SK-N-SH (cell line): ENCODE results near the gene KLC4. TPM values are rescaled to one million over a fixed set of nuclear protein-coding genes. Genes with fewer than 3 reads are reported as not detected.

Experiments
- CTCF ChIA-PET: fragments of 300-600, 350-600 bp; formaldehyde crosslinking; extraction: SDS; loops from one replicate; lab custom pipeline; 2021; lab: Yijun Ruan, JAX
- POLR2A ChIA-PET: fragments of 350-600 bp; sonication (Branson Sonifier 250); formaldehyde crosslinking; extraction: SDS; loops from one replicate; lab custom pipeline; 2020; ENCODE audit warnings: antibody characterized with exemption, inconsistent platforms; lab: Yijun Ruan, JAX
- DNase-seq: peaks from one replicate; pipeline ENCODE4 v3.0.0; 2012
- H2AFZ ChIP-seq: fragments of 200-600 bp; sonication (generic); 2 replicates; pipeline ENCODE4 v1.8.1; 2016; ENCODE audit warnings: antibody characterized with exemption, mild to moderate bottlenecking, low read depth
- H3F3A ChIP-seq: fragments of 200-600 bp; sonication (generic); replicated peaks from 2 replicates; pipeline ENCODE3; 2016; ENCODE audit warnings: antibody characterized with exemption, mild to moderate bottlenecking; ENCODE audit not compliant: insufficient read depth
- H3K27ac ChIP-seq, 2 experiments: fragments of 200-500 bp in 1 of 2; fragments of 200-600 bp in 1 of 2; sonication (Bioruptor generic) in 1 of 2; sonication (generic), shearing (Covaris generic) in 1 of 2; 2 replicates each; pipeline versions ENCODE4 v1.5.1 to v1.6.1; 2014 to 2016; ENCODE audit warnings: low read depth in 2 of 2, inconsistent platforms in 1 of 2, low read length in 1 of 2, mild to moderate bottlenecking in 1 of 2, mixed read lengths in 1 of 2
- H3K27me3 ChIP-seq: fragments of 200-600 bp; sonication (generic), shearing (Covaris generic); 2 replicates; pipeline ENCODE4 v1.6.1; 2016; ENCODE audit warnings: mixed run types; ENCODE audit not compliant: insufficient read depth
- H3K36me3 ChIP-seq, 2 experiments: fragments of 200-500 bp in 1 of 2; fragments of 200-600 bp in 1 of 2; sonication (Bioruptor generic) in 1 of 2; sonication (generic) in 1 of 2; replicated peaks in 1 of 2; 2 replicates each; pipeline versions ENCODE3 to v1.5.1; 2014 to 2016; ENCODE audit warnings: low read length in 1 of 2, mild to moderate bottlenecking in 1 of 2; ENCODE audit not compliant: insufficient read depth in 2 of 2, control insufficient read depth in 1 of 2
- H3K4me1 ChIP-seq, 2 experiments: fragments of 200-500 bp in 1 of 2; fragments of 200-600 bp in 1 of 2; sonication (Bioruptor generic) in 1 of 2; sonication (generic), shearing (Covaris generic) in 1 of 2; 2 replicates each; pipeline versions ENCODE4 v1.5.1 to v1.6.1; 2014 to 2016; ENCODE audit warnings: low read depth in 1 of 2, low read length in 1 of 2, mixed run types in 1 of 2; ENCODE audit not compliant: insufficient read depth in 2 of 2, control insufficient read depth in 1 of 2
- H3K4me2 ChIP-seq: fragments of 200-600 bp; sonication (generic), shearing (Covaris generic); 2 replicates; pipeline ENCODE4 v1.6.1; 2017; ENCODE audit warnings: mixed run types
- H3K4me3 ChIP-seq, 2 experiments: fragments of 200-500 bp in 1 of 2; fragments of 200-600 bp in 1 of 2; sonication (Bioruptor generic) in 1 of 2; sonication (generic), shearing (Covaris generic) in 1 of 2; 2 replicates each; pipeline versions ENCODE4 v1.5.1 to v1.8.1; 2014 to 2016; ENCODE audit warnings: low read depth in 2 of 2, inconsistent platforms in 1 of 2, low read length in 1 of 2, mild to moderate bottlenecking in 1 of 2, mixed read lengths in 1 of 2, moderate library complexity in 1 of 2
- H3K79me2 ChIP-seq: fragments of 200-600 bp; sonication (generic); 2 replicates; pipeline ENCODE4 v1.8.1; 2017; ENCODE audit warnings: mild to moderate bottlenecking; ENCODE audit not compliant: insufficient read depth
- H3K9ac ChIP-seq: fragments of 200-600 bp; sonication (generic); 2 replicates; pipeline ENCODE4 v1.6.1; 2017; ENCODE audit warnings: mixed run types
- H3K9me2 ChIP-seq: fragments of 200-600 bp; sonication (generic); 2 replicates; pipeline ENCODE4 v1.6.1; 2017; ENCODE audit warnings: mixed run types
- H3K9me3 ChIP-seq: fragments of 200-600 bp; sonication (generic); 2 replicates; pipeline ENCODE4 v1.6.1; 2017; ENCODE audit warnings: mixed run types, mild to moderate bottlenecking, moderate library complexity
- H4K20me1 ChIP-seq: fragments of 200-600 bp; sonication (generic); 2 replicates; pipeline ENCODE4 v1.6.1; 2017; ENCODE audit warnings: mild to moderate bottlenecking, mixed run types; ENCODE audit not compliant: insufficient read depth
- CHD2 ChIP-seq: fragments of 150-350 bp; IDR thresholded peaks from 2 replicates; pipeline ENCODE4 v1.6.1; 2018; ENCODE audit warnings: low read length; ENCODE audit not compliant: partially characterized antibody
- ELF1 ChIP-seq: IDR thresholded peaks from 2 replicates; pipeline ENCODE4 v1.4.0; 2012
- EZH2phosphoT487 ChIP-seq: fragments of 200-600 bp; sonication (generic); IDR thresholded peaks from 2 replicates; pipeline ENCODE4 v1.6.1; 2017; ENCODE audit warnings: low read depth, mixed run types, mild to moderate bottlenecking, antibody characterized with exemption, moderate library complexity, borderline replicate concordance
- FOSL2 ChIP-seq: IDR thresholded peaks from 2 replicates; pipeline ENCODE4 v1.4.0; 2012; ENCODE audit warnings: low read depth, mild to moderate bottlenecking, moderate library complexity, borderline replicate concordance
- FOXJ3 ChIP-seq: sonication (generic); formaldehyde crosslinking; IDR thresholded peaks from 2 replicates; pipeline ENCODE4 v1.5.1; 2020; ENCODE audit warnings: mild to moderate bottlenecking, missing genetic modification reagents
- GABPA ChIP-seq: IDR thresholded peaks from 2 replicates; pipeline ENCODE4 v1.4.0; 2012; ENCODE audit warnings: low read depth, mild to moderate bottlenecking
- IRF3 ChIP-seq: fragments of 150-350 bp; IDR thresholded peaks from 2 replicates; pipeline ENCODE4 v1.6.1; 2016; ENCODE audit warnings: mild to moderate bottlenecking, low read depth, low read length
- JUND ChIP-seq: IDR thresholded peaks from 2 replicates; pipeline ENCODE4 v1.4.0; 2012
- MEF2A ChIP-seq: IDR thresholded peaks from 2 replicates; pipeline ENCODE4 v1.4.0; 2012; ENCODE audit warnings: low read depth, borderline replicate concordance
- MXI1 ChIP-seq: IDR thresholded peaks from 2 replicates; pipeline ENCODE4 v1.6.1; 2012; ENCODE audit warnings: mild to moderate bottlenecking, low read depth, low read length, improper control_type of control experiment
- NFIC ChIP-seq: IDR thresholded peaks from 2 replicates; pipeline ENCODE4 v1.4.0; 2012; ENCODE audit warnings: borderline replicate concordance
- RCOR1 ChIP-seq: fragments of 150-350 bp; IDR thresholded peaks from 2 replicates; pipeline ENCODE4 v1.6.1; 2017; ENCODE audit warnings: antibody characterized with exemption, low read length
- RFX5 ChIP-seq: IDR thresholded peaks from 2 replicates; pipeline ENCODE4 v1.6.1; 2012; ENCODE audit warnings: mild to moderate bottlenecking, improper control_type of control experiment, low read length
- SIN3A ChIP-seq: IDR thresholded peaks from 2 replicates; pipeline ENCODE4 v1.6.1; 2012; ENCODE audit warnings: low read depth, mild to moderate bottlenecking, low read length, moderate library complexity, borderline replicate concordance
- TAF1 ChIP-seq: IDR thresholded peaks from 2 replicates; pipeline ENCODE4 v1.6.1; 2012; ENCODE audit warnings: low read depth, mild to moderate bottlenecking, low read length, moderate library complexity, borderline replicate concordance
- YY1 ChIP-seq: IDR thresholded peaks from 2 replicates; pipeline ENCODE4 v1.4.0; 2012; ENCODE audit warnings: low read depth, mild to moderate bottlenecking
- WGBS: methylation state at CpG from one replicate; pipeline ENCODE4 v1.1.6; 2017; ENCODE audit warnings: low lambda C conversion rate; 5-methylcytosine and 5-hydroxymethylcytosine counted together
- polyA plus RNA-seq, 3 experiments: library from polyadenylated mRNA; depleted of rRNA; stranded (reverse); fragments of >200 nt; gene quantifications; 2 replicates each; pipeline ENCODE4 v1.2.3, GENCODE V29; 2012
- TF ChIP-seq, protein P1 (sequence below): fragments of 200-600 bp; sonication (generic); IDR thresholded peaks from 2 replicates; pipeline ENCODE4 v1.6.1; 2017; ENCODE audit warnings: antibody characterized with exemption, mild to moderate bottlenecking, moderate library complexity
- TF ChIP-seq, protein P2 (sequence below): IDR thresholded peaks from 2 replicates; pipeline ENCODE4; 2012
- TF ChIP-seq, protein P3 (sequence below): fragments of 150-350 bp; IDR thresholded peaks from 2 replicates; pipeline ENCODE4 v1.6.1; 2017; ENCODE audit warnings: antibody characterized with exemption, low read length, low read depth, borderline replicate concordance

The KLC4 gene
- polyA plus RNA-seq, 1 of the 3 experiments (the other 2 are of a cell fraction) = 17.5 TPM

DNA sequence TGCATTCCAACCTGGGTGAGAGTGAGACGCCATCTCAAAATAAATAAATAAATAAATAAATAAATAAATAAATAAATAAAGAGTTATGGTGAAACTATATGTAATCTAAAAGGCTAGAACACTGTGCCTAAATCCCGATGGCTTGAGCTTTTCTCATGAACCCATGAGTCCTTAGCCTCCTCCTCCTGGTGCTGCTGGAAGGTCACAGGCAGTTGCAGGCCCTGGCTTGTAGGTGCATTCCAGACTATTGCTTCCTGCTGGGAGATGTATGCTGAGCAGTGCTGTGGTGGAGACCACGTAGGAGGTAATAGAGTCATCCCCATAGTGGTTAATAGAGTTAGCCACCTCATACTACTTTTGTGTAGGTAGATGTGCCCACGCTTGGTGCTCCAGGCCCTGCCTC, 29.2 kb downstream of the KLC4 start:
- CTCF ChIA-PET = interaction anchor here (1.1 kb wide), 1 partner anchor 54 kb away, joined by 3 read pairs; no protein-coding TSS in a partner anchor
- peaks cover 20% of the 10 kb centered on the region for H4K20me1 ChIP-seq
- no peaks in the 10 kb centered on the region for H3K27me3 ChIP-seq
- no peak overlapping the region for H2AFZ ChIP-seq
- TF ChIP-seq FOSL2 (no peak), RCOR1 (no peak), EZH2phosphoT487 (no peak), MXI1 (no peak), NFIC (no peak), GABPA (no peak), TAF1 (no peak), RFX5 (no peak), JUND (no peak), IRF3 (no peak), CHD2 (no peak), SIN3A (no peak), FOXJ3 (CRISPR knock-in tag) (no peak), MEF2A (no peak), YY1 (no peak), ELF1 (no peak)
- TF ChIP-seq, protein P1, sequence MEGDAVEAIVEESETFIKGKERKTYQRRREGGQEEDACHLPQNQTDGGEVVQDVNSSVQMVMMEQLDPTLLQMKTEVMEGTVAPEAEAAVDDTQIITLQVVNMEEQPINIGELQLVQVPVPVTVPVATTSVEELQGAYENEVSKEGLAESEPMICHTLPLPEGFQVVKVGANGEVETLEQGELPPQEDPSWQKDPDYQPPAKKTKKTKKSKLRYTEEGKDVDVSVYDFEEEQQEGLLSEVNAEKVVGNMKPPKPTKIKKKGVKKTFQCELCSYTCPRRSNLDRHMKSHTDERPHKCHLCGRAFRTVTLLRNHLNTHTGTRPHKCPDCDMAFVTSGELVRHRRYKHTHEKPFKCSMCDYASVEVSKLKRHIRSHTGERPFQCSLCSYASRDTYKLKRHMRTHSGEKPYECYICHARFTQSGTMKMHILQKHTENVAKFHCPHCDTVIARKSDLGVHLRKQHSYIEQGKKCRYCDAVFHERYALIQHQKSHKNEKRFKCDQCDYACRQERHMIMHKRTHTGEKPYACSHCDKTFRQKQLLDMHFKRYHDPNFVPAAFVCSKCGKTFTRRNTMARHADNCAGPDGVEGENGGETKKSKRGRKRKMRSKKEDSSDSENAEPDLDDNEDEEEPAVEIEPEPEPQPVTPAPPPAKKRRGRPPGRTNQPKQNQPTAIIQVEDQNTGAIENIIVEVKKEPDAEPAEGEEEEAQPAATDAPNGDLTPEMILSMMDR = no peak
- TF ChIP-seq, protein P2, sequence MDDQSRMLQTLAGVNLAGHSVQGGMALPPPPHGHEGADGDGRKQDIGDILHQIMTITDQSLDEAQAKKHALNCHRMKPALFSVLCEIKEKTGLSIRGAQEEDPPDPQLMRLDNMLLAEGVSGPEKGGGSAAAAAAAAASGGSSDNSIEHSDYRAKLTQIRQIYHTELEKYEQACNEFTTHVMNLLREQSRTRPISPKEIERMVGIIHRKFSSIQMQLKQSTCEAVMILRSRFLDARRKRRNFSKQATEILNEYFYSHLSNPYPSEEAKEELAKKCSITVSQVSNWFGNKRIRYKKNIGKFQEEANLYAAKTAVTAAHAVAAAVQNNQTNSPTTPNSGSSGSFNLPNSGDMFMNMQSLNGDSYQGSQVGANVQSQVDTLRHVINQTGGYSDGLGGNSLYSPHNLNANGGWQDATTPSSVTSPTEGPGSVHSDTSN = no peak
- TF ChIP-seq, protein P3, sequence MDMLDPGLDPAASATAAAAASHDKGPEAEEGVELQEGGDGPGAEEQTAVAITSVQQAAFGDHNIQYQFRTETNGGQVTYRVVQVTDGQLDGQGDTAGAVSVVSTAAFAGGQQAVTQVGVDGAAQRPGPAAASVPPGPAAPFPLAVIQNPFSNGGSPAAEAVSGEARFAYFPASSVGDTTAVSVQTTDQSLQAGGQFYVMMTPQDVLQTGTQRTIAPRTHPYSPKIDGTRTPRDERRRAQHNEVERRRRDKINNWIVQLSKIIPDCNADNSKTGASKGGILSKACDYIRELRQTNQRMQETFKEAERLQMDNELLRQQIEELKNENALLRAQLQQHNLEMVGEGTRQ = no peak
- POLR2A ChIA-PET = no interaction called here
- peaks cover 19 to 47% of the 10 kb centered on the region in 2 experiments for H3K4me1 ChIP-seq
- H3K4me3 ChIP-seq = no peak overlapping the region
- H3K27ac ChIP-seq = no peak overlapping the region
- WGBS = 90% methylated on average over 4 of the region's 4 CpGs
- DNase-seq = no peak
- H3K9me3 ChIP-seq = no peaks in the 10 kb centered on the region
- no peaks in the 10 kb centered on the region for H3K9me2 ChIP-seq
- no peaks in the 10 kb centered on the region for H3K36me3 ChIP-seq
- peaks cover 98% of the 10 kb centered on the region for H3K79me2 ChIP-seq
- H3K4me2 ChIP-seq = no peak overlapping the region
- H3F3A ChIP-seq = peaks cover 14% of the 10 kb centered on the region
- no peak overlapping the region for H3K9ac ChIP-seq
